ENCODE measurements around the gene IFITM2. TPM values are rescaled to one million over a fixed set of nuclear protein-coding genes. Genes with fewer than 3 reads are reported as not detected.

IFITM2 gene
- total RNA-seq, 1 experiment from 2014 or later, result 421 TPM

DNA sequence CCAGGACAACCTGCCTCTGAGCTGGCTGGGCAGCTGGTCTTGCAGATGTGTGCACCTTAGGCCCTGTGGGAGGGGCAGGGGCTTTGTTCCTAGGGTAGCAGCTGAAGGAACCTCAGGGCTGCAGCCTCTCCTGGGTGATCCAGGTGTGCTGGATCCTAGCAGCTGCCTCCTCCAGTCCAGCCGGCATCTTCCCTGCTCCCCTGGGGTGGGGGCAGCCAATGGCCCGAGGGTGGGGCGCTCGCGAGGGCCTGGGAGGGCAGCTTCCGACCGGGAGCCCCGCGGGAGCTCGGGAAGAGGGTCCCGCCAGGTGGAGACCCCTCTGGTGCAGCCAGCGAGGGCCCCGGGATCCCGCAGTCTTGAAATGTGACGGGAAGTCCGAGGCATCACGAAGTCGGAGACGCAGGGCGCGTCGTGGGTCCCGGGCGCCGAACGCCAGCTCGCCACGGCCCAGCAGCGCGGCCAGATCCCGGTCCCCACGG, 7.9 kb downstream of the IFITM2 start:
- peaks cover 2% of the 10 kb centered on the region for H3K79me1 ChIP-seq (ENCODE audit: insufficient read depth, low read depth, low read length, poor library complexity, severe bottlenecking)
- H3K23ac ChIP-seq (ENCODE audit: insufficient read length, low read depth, low read length), result no peak overlapping the region
- TF ChIP-seq, protein P1, sequence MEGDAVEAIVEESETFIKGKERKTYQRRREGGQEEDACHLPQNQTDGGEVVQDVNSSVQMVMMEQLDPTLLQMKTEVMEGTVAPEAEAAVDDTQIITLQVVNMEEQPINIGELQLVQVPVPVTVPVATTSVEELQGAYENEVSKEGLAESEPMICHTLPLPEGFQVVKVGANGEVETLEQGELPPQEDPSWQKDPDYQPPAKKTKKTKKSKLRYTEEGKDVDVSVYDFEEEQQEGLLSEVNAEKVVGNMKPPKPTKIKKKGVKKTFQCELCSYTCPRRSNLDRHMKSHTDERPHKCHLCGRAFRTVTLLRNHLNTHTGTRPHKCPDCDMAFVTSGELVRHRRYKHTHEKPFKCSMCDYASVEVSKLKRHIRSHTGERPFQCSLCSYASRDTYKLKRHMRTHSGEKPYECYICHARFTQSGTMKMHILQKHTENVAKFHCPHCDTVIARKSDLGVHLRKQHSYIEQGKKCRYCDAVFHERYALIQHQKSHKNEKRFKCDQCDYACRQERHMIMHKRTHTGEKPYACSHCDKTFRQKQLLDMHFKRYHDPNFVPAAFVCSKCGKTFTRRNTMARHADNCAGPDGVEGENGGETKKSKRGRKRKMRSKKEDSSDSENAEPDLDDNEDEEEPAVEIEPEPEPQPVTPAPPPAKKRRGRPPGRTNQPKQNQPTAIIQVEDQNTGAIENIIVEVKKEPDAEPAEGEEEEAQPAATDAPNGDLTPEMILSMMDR (conservative IDR thresholded peaks at IDR 0.05), result no peak
- H3K27ac Mint-ChIP-seq, result no peak overlapping the region
- H2BK20ac ChIP-seq (ENCODE audit: low read depth, low read length, poor library complexity, severe bottlenecking), result no peak overlapping the region
- DNase-seq, result no peak
- H2AK5ac ChIP-seq (ENCODE audit: insufficient read length, low read length), result no peak overlapping the region
- no peak overlapping the region for H3K27ac ChIP-seq (ENCODE audit: insufficient read length, low read depth, low read length)
- no peaks in the 10 kb centered on the region for H3K27me3 ChIP-seq (ENCODE audit: insufficient read depth, low read length)
- H3T11ph ChIP-seq (ENCODE audit: low read length), result no peak overlapping the region
- H3K27me3 Mint-ChIP-seq (ENCODE audit: low read depth), result no peaks in the 10 kb centered on the region
- H4K5ac ChIP-seq (ENCODE audit: insufficient read length, low read depth, low read length), result no peak overlapping the region
- no peak overlapping the region for H3K56ac ChIP-seq (ENCODE audit: insufficient read length, low read depth, low read length)
- H3K79me2 ChIP-seq (ENCODE audit: insufficient read depth, low read length), result peaks cover 6% of the 10 kb centered on the region; the same call in 1 of the 2 replicates
- no peak overlapping the region for H2BK120ac ChIP-seq (ENCODE audit: low read depth, low read length, poor library complexity, severe bottlenecking)
- no peak overlapping the region for H4K8ac ChIP-seq (replicated peaks; ENCODE audit: insufficient read length, low read depth, low read length)
- no peak overlapping the region for H2BK5ac ChIP-seq (ENCODE audit: insufficient read length, low read length)
- H3K4me3 Mint-ChIP-seq, result peak overlapping the region; percentile 92 to 97
- H2BK12ac ChIP-seq (ENCODE audit: insufficient read length, low read depth, low read length), result no peak overlapping the region
- no peak overlapping the region for H4K91ac ChIP-seq (ENCODE audit: insufficient read length, low read depth, low read length)
- no CpG with 5 or more reads among the region's 32 CpGs for WGBS (ENCODE audit: extremely low coverage, insufficient read length, low lambda C conversion rate)
- no peak overlapping the region for H2AFZ ChIP-seq (ENCODE audit: low read length)
- peaks cover 6 to 19% (median 6%) of the 10 kb centered on the region in 3 experiments; a peak in 6 of 7 replicates for H3K36me3 Mint-ChIP-seq (ENCODE audit: insufficient read depth in 1 of 3, low read depth in 3 of 3)
- H3K9ac ChIP-seq (ENCODE audit: extremely low read depth, insufficient read length, low read length), result no peak overlapping the region
- H3K4me2 ChIP-seq (ENCODE audit: insufficient read depth, insufficient read length, low read length), result peak overlapping the region; percentile 85
- H3K23me2 ChIP-seq (ENCODE audit: insufficient read length, low read depth, low read length, poor library complexity, severe bottlenecking), result peaks cover 34% of the 10 kb centered on the region
- H4K20me1 ChIP-seq (ENCODE audit: control insufficient read depth, insufficient read depth, insufficient read length), result no peaks in the 10 kb centered on the region
- H3K4me1 ChIP-seq (ENCODE audit: insufficient read depth, low read length), result peaks cover 6% of the 10 kb centered on the region; the same call in 1 of the 2 replicates
- H3K4me1 Mint-ChIP-seq, result peaks cover 41 to 66% of the 10 kb centered on the region in 2 experiments
- H3K4ac ChIP-seq (ENCODE audit: low read depth, low read length), result no peak overlapping the region
- H2BK15ac ChIP-seq (ENCODE audit: low read depth, low read length), result no peak overlapping the region
- no peak overlapping the region for H3K18ac ChIP-seq (ENCODE audit: insufficient read length, low read depth, low read length)
- no peaks in the 10 kb centered on the region for H3K9me3 ChIP-seq (ENCODE audit: control insufficient read depth, low read depth, low read length)
- no peak overlapping the region for H3K14ac ChIP-seq (ENCODE audit: insufficient read depth, low read length)
- no peaks in the 10 kb centered on the region; a peak in 1 of 5 replicates for H3K9me3 Mint-ChIP-seq
